Transverse colon (tissue), 4 donors: Measurements from ENCODE around the gene CELF4.

Source experiments
- EP300 ChIP-seq: sonication (generic); formaldehyde crosslinking; IDR thresholded peaks from one replicate; pipeline ENCODE4 v1.6.1; 2017; ENCODE audit warnings: antibody characterized with exemption, low read depth
- POLR2A ChIP-seq: fragments of 450-650 bp; IDR thresholded peaks from one replicate; pipeline ENCODE4 v1.6.1; 2016; ENCODE audit warnings: antibody characterized with exemption, mild to moderate bottlenecking, moderate library complexity
- POLR2AphosphoS5 ChIP-seq, 3 donors: sonication (generic); formaldehyde crosslinking; IDR thresholded peaks; one replicate each; pipeline ENCODE4 v1.6.1; 2016; ENCODE audit warnings: antibody characterized with exemption in 3 of 3
- TF ChIP-seq, protein P1 (sequence below), 5 experiments: fragments of 200-600 bp in 3 of 5; fragments of 450-650 bp in 2 of 5; sonication (generic) in 3 of 5; IDR thresholded peaks; 1 replicate in 2 of 5; 2 replicates in 3 of 5; pipeline ENCODE4 v1.5.1; 2016 to 2017; ENCODE audit warnings: antibody characterized with exemption in 5 of 5, inconsistent platforms in 3 of 5, mild to moderate bottlenecking in 2 of 5, moderate library complexity in 1 of 5

- TF ChIP-seq POLR2A (no peak), POLR2AphosphoS5 (IDR thresholded peaks at IDR 0.05) (no peak), EP300 (no peak)
- TF ChIP-seq, protein P1, sequence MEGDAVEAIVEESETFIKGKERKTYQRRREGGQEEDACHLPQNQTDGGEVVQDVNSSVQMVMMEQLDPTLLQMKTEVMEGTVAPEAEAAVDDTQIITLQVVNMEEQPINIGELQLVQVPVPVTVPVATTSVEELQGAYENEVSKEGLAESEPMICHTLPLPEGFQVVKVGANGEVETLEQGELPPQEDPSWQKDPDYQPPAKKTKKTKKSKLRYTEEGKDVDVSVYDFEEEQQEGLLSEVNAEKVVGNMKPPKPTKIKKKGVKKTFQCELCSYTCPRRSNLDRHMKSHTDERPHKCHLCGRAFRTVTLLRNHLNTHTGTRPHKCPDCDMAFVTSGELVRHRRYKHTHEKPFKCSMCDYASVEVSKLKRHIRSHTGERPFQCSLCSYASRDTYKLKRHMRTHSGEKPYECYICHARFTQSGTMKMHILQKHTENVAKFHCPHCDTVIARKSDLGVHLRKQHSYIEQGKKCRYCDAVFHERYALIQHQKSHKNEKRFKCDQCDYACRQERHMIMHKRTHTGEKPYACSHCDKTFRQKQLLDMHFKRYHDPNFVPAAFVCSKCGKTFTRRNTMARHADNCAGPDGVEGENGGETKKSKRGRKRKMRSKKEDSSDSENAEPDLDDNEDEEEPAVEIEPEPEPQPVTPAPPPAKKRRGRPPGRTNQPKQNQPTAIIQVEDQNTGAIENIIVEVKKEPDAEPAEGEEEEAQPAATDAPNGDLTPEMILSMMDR (IDR thresholded peaks at IDR 0.05), result no peak
Observed at GRCh38 chr18:37453752-37454151, 111.8 kb downstream of the CELF4 start.
